HL-60 (cell line): ENCODE measurements around the gene TBC1D12.
"Not testable (repeated sequence)": the region's sequence is repeated elsewhere in the genome, so short reads cannot be mapped to it uniquely, and the experiment has no call there.

Experiments used
- GABPA ChIP-seq: IDR thresholded peaks from 2 replicates; pipeline ENCODE4 v1.6.1; 2012; ENCODE audit warnings: low read depth
- POLR2AphosphoS5 ChIP-seq: IDR thresholded peaks from 2 replicates; pipeline ENCODE4 v1.6.1; 2012; ENCODE audit warnings: low read depth
- TF ChIP-seq, protein P1 (sequence below): IDR thresholded peaks from one replicate; pipeline ENCODE4 v1.5.1; 2011; ENCODE audit warnings: low read length, control low read depth, inconsistent platforms; ENCODE audit not compliant: insufficient read depth
- TF ChIP-seq, protein P2 (sequence below): IDR thresholded peaks from 2 replicates; pipeline ENCODE4 v1.6.1; 2012; ENCODE audit warnings: low read depth; ENCODE audit not compliant: insufficient replicate concordance

DNA sequence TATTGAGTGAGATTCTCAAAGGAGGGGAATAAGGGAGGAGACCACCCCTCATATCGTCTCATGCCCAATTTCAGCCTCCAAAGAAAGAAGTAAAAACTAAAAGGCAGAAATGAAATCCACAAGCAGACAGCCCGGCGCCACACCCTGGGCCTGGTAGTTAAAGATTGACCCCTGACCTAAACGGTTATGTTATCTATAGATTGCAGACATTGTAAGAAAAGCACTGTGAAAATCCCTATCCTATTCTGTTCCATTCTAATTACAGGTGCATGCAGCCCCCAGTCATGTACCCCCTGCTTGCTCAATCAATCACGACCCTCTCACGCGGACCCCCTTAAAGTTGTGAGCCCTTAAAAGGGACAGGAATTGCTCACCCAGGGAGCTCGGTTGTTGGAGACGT is 10.2 kb upstream of the TBC1D12 start:
- TF ChIP-seq, protein P1, sequence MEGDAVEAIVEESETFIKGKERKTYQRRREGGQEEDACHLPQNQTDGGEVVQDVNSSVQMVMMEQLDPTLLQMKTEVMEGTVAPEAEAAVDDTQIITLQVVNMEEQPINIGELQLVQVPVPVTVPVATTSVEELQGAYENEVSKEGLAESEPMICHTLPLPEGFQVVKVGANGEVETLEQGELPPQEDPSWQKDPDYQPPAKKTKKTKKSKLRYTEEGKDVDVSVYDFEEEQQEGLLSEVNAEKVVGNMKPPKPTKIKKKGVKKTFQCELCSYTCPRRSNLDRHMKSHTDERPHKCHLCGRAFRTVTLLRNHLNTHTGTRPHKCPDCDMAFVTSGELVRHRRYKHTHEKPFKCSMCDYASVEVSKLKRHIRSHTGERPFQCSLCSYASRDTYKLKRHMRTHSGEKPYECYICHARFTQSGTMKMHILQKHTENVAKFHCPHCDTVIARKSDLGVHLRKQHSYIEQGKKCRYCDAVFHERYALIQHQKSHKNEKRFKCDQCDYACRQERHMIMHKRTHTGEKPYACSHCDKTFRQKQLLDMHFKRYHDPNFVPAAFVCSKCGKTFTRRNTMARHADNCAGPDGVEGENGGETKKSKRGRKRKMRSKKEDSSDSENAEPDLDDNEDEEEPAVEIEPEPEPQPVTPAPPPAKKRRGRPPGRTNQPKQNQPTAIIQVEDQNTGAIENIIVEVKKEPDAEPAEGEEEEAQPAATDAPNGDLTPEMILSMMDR, result not testable (repeated sequence)
- TF ChIP-seq, protein P2, sequence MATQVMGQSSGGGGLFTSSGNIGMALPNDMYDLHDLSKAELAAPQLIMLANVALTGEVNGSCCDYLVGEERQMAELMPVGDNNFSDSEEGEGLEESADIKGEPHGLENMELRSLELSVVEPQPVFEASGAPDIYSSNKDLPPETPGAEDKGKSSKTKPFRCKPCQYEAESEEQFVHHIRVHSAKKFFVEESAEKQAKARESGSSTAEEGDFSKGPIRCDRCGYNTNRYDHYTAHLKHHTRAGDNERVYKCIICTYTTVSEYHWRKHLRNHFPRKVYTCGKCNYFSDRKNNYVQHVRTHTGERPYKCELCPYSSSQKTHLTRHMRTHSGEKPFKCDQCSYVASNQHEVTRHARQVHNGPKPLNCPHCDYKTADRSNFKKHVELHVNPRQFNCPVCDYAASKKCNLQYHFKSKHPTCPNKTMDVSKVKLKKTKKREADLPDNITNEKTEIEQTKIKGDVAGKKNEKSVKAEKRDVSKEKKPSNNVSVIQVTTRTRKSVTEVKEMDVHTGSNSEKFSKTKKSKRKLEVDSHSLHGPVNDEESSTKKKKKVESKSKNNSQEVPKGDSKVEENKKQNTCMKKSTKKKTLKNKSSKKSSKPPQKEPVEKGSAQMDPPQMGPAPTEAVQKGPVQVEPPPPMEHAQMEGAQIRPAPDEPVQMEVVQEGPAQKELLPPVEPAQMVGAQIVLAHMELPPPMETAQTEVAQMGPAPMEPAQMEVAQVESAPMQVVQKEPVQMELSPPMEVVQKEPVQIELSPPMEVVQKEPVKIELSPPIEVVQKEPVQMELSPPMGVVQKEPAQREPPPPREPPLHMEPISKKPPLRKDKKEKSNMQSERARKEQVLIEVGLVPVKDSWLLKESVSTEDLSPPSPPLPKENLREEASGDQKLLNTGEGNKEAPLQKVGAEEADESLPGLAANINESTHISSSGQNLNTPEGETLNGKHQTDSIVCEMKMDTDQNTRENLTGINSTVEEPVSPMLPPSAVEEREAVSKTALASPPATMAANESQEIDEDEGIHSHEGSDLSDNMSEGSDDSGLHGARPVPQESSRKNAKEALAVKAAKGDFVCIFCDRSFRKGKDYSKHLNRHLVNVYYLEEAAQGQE, result not testable (repeated sequence)
- not testable (repeated sequence) for TF ChIP-seq GABPA, POLR2AphosphoS5
